ENCODE results near the gene PTAR1.

Gene PTAR1

GRCh38 chr9:69743930-69744329, 15.9 kb downstream of the PTAR1 start:
- no peaks in the 10 kb centered on the region for H3K9me3 ChIP-seq

GRCh38 chr9:69740872-69741505, 18.8 kb downstream of the PTAR1 start:
- in situ Hi-C loops (cut with MboI; ENCODE audit: low sequenced_read_pairs) = no loop called here
- no peaks in the 10 kb centered on the region for H3K9me3 ChIP-seq
- no peak for DNase-seq (ENCODE audit: low spot score in 2 of 2)
- H3K4me3 ChIP-seq = no peak overlapping the region
- H3K4me1 ChIP-seq = peaks cover 4% of the 10 kb centered on the region; the same call in 1 of the 2 replicates
- H3K27me3 ChIP-seq (ENCODE audit: low read depth) = no peaks in the 10 kb centered on the region
- peaks cover 46% of the 10 kb centered on the region for H3K36me3 ChIP-seq (replicated peaks)

More at GRCh38 chr9:69743930-69744329, 15.9 kb downstream of the PTAR1 start:
- H3K4me1 ChIP-seq = peaks cover 12% of the 10 kb centered on the region
- in situ Hi-C loops (cut with MboI; ENCODE audit: low sequenced_read_pairs) = no loop called here
- H3K36me3 ChIP-seq (replicated peaks) = peaks cover 61% of the 10 kb centered on the region
- H3K27me3 ChIP-seq (ENCODE audit: low read depth) = no peaks in the 10 kb centered on the region
- H3K4me3 ChIP-seq = no peak overlapping the region
- no peak for DNase-seq (ENCODE audit: low spot score in 2 of 2)

- H3K27me3 ChIP-seq (ENCODE audit: low read depth) = no peaks in the 10 kb centered on the region
- H3K4me3 ChIP-seq = no peak overlapping the region
- H3K4me1 ChIP-seq = no peaks in the 10 kb centered on the region; the same call in 1 of the 2 replicates
- no peaks in the 10 kb centered on the region for H3K9me3 ChIP-seq
- DNase-seq (ENCODE audit: low spot score in 2 of 2) = no peak
- in situ Hi-C loops (cut with MboI; ENCODE audit: low sequenced_read_pairs) = no loop called here
- peaks cover 61% of the 10 kb centered on the region for H3K36me3 ChIP-seq (replicated peaks)
Observed at GRCh38 chr9:69731348-69731747, 28.5 kb downstream of the PTAR1 start.

- peaks cover 5% of the 10 kb centered on the region; the same call in 1 of the 2 replicates for H3K9me3 ChIP-seq
- in situ Hi-C loops (cut with MboI; ENCODE audit: low sequenced_read_pairs) = no loop called here
- H3K27me3 ChIP-seq (ENCODE audit: low read depth) = no peaks in the 10 kb centered on the region
- DNase-seq (ENCODE audit: low spot score in 2 of 2) = no peak
- H3K36me3 ChIP-seq (replicated peaks) = peaks cover 70% of the 10 kb centered on the region
- H3K4me3 ChIP-seq = no peak overlapping the region
- peaks cover 19% of the 10 kb centered on the region for H3K4me1 ChIP-seq
Observed at GRCh38 chr9:69719983-69720382, 39.8 kb downstream of the PTAR1 start.

- in situ Hi-C loops (cut with MboI; ENCODE audit: low sequenced_read_pairs) = no loop called here
- H3K9me3 ChIP-seq = peaks cover 5% of the 10 kb centered on the region; the same call in 1 of the 2 replicates
- no peak overlapping the region for H3K4me3 ChIP-seq
- no peaks in the 10 kb centered on the region for H3K27me3 ChIP-seq (ENCODE audit: low read depth)
- peaks cover 19% of the 10 kb centered on the region for H3K4me1 ChIP-seq
- DNase-seq (ENCODE audit: low spot score in 2 of 2) = peak in 1 of 2 experiments; percentile 84
- peaks cover 63% of the 10 kb centered on the region for H3K36me3 ChIP-seq (replicated peaks)
Observed at GRCh38 chr9:69719367-69719766, 40.4 kb downstream of the PTAR1 start.

- H3K9me3 ChIP-seq = peaks cover 5% of the 10 kb centered on the region; the same call in 1 of the 2 replicates
- H3K27me3 ChIP-seq (ENCODE audit: low read depth) = no peaks in the 10 kb centered on the region
- no peak overlapping the region for H3K4me3 ChIP-seq
- in situ Hi-C loops (cut with MboI; ENCODE audit: low sequenced_read_pairs) = no loop called here
- H3K36me3 ChIP-seq (replicated peaks) = peaks cover 52% of the 10 kb centered on the region
- peaks cover 19% of the 10 kb centered on the region for H3K4me1 ChIP-seq
- no peak for DNase-seq (ENCODE audit: low spot score in 2 of 2)
Observed at GRCh38 chr9:69718218-69718617, 41.6 kb downstream of the PTAR1 start.

- in situ Hi-C loops (cut with MboI; ENCODE audit: low sequenced_read_pairs) = no loop called here
- H3K9me3 ChIP-seq = peaks cover 1% of the 10 kb centered on the region; the same call in 1 of the 2 replicates
- no peak overlapping the region for H3K4me3 ChIP-seq
- peaks cover 19% of the 10 kb centered on the region for H3K4me1 ChIP-seq
- H3K27me3 ChIP-seq (ENCODE audit: low read depth) = no peaks in the 10 kb centered on the region
- H3K36me3 ChIP-seq (replicated peaks) = peaks cover 37% of the 10 kb centered on the region
- DNase-seq (ENCODE audit: low spot score in 2 of 2) = no peak
Observed at GRCh38 chr9:69715825-69716224, 44.0 kb downstream of the PTAR1 start.

- Histone ChIP-seq H3K36me3 (replicated peaks) (peaks cover 31% of the 10 kb centered on the region), H3K27me3 (ENCODE audit: low read depth) (no peaks in the 10 kb centered on the region), H3K9me3 (no peaks in the 10 kb centered on the region), H3K4me3 (no peak overlapping the region), H3K4me1 (peaks cover 15% of the 10 kb centered on the region)
- DNase-seq (ENCODE audit: low spot score in 2 of 2) = no peak
- in situ Hi-C loops (cut with MboI; ENCODE audit: low sequenced_read_pairs) = no loop called here
Observed at GRCh38 chr9:69715096-69715495, 44.7 kb downstream of the PTAR1 start.

GRCh38 chr9:69697475-69697874, 62.3 kb downstream of the PTAR1 start:
- H3K4me1 ChIP-seq = no peaks in the 10 kb centered on the region
- H3K36me3 ChIP-seq (replicated peaks) = no peaks in the 10 kb centered on the region
- DNase-seq (ENCODE audit: low spot score in 2 of 2) = no peak
- H3K9me3 ChIP-seq = peaks cover 4% of the 10 kb centered on the region
- no peak overlapping the region for H3K4me3 ChIP-seq
- no peaks in the 10 kb centered on the region for H3K27me3 ChIP-seq (ENCODE audit: low read depth)
- in situ Hi-C loops (cut with MboI; ENCODE audit: low sequenced_read_pairs) = no loop called here

- H3K9me3 ChIP-seq = peaks cover 4% of the 10 kb centered on the region
- in situ Hi-C loops (cut with MboI; ENCODE audit: low sequenced_read_pairs) = no loop called here
Observed at GRCh38 chr9:69696802-69697201, 63.0 kb downstream of the PTAR1 start.

GRCh38 chr9:69689991-69690538, 69.7 kb downstream of the PTAR1 start:
- in situ Hi-C loops (cut with MboI; ENCODE audit: low sequenced_read_pairs) = no loop called here
- DNase-seq (ENCODE audit: low spot score in 2 of 2) = no peak
- Histone ChIP-seq H3K4me3 (no peak overlapping the region), H3K27me3 (ENCODE audit: low read depth) (no peaks in the 10 kb centered on the region), H3K36me3 (replicated peaks) (no peaks in the 10 kb centered on the region), H3K9me3 (no peaks in the 10 kb centered on the region; the same call in 1 of the 2 replicates), H3K4me1 (peaks cover 7% of the 10 kb centered on the region)

More at GRCh38 chr9:69696802-69697201, 63.0 kb downstream of the PTAR1 start:
- H3K27me3 ChIP-seq (ENCODE audit: low read depth) = no peaks in the 10 kb centered on the region
- H3K4me3 ChIP-seq = no peak overlapping the region
- no peaks in the 10 kb centered on the region for H3K36me3 ChIP-seq (replicated peaks)
- DNase-seq (ENCODE audit: low spot score in 2 of 2) = no peak
- peaks cover 5% of the 10 kb centered on the region for H3K4me1 ChIP-seq

GRCh38 chr9:69683927-69684326, 75.9 kb downstream of the PTAR1 start:
- no peaks in the 10 kb centered on the region for H3K27me3 ChIP-seq (ENCODE audit: low read depth)
- peaks cover 22% of the 10 kb centered on the region for H3K4me1 ChIP-seq
- in situ Hi-C loops (cut with MboI; ENCODE audit: low sequenced_read_pairs) = no loop called here
- H3K36me3 ChIP-seq (replicated peaks) = no peaks in the 10 kb centered on the region
- no peaks in the 10 kb centered on the region; the same call in 1 of the 2 replicates for H3K9me3 ChIP-seq
- DNase-seq (ENCODE audit: low spot score in 2 of 2) = no peak
- H3K4me3 ChIP-seq = no peak overlapping the region

GRCh38 chr9:69678843-69679538, 80.8 kb downstream of the PTAR1 start:
- no peaks in the 10 kb centered on the region for H3K36me3 ChIP-seq (replicated peaks)
- H3K4me1 ChIP-seq = peaks cover 63% of the 10 kb centered on the region
- H3K9me3 ChIP-seq = no peaks in the 10 kb centered on the region
- no peaks in the 10 kb centered on the region for H3K27me3 ChIP-seq (ENCODE audit: low read depth)
- peak in 1 of 2 experiments; percentile 14 for DNase-seq (ENCODE audit: low spot score in 2 of 2)
- no peak overlapping the region for H3K4me3 ChIP-seq
- in situ Hi-C loops (cut with MboI; ENCODE audit: low sequenced_read_pairs) = loop anchor here (10.0 kb wide), 3 partner anchors 76 to 196 kb away; partner anchors contain the start of gene CFAP95

GRCh38 chr9:69677931-69678330, 81.9 kb downstream of the PTAR1 start:
- peak in 1 of 2 experiments; percentile 92 for DNase-seq (ENCODE audit: low spot score in 2 of 2)
- no peaks in the 10 kb centered on the region for H3K36me3 ChIP-seq (replicated peaks)
- in situ Hi-C loops (cut with MboI; ENCODE audit: low sequenced_read_pairs) = loop anchor here (10.0 kb wide), 3 partner anchors 77 to 197 kb away; partner anchors contain the start of gene CFAP95
- no peaks in the 10 kb centered on the region for H3K9me3 ChIP-seq
- no peak overlapping the region for H3K4me3 ChIP-seq
- H3K27me3 ChIP-seq (ENCODE audit: low read depth) = no peaks in the 10 kb centered on the region
- peaks cover 60% of the 10 kb centered on the region for H3K4me1 ChIP-seq
